HepG2 (cell line): ENCODE results near the gene CSNK1D. TPM values are rescaled to one million over a fixed set of nuclear protein-coding genes. Genes with fewer than 3 reads are reported as not detected.

Source experiments
- ATF6 ChIP-seq: sonication (generic); formaldehyde crosslinking; conservative IDR thresholded peaks from 2 replicates; pipeline ENCODE4 v1.4.0; 2020; ENCODE audit warnings: missing genetic modification reagents
- EHMT2 ChIP-seq: fragments of 200-600 bp; sonication (generic); IDR thresholded peaks from 2 replicates; pipeline ENCODE4 v1.7.0; 2017; ENCODE audit warnings: antibody characterized with exemption, low read depth, low read length, borderline replicate concordance
- HMGXB4 ChIP-seq, 2 experiments: sonication (generic) in 1 of 2; formaldehyde crosslinking in 1 of 2; IDR thresholded peaks; 2 replicates each; pipeline versions ENCODE4 v1.4.0 to v1.6.1; 2018 to 2020; ENCODE audit warnings: missing genetic modification reagents in 2 of 2, borderline replicate concordance in 1 of 2, low read depth in 1 of 2, mild to moderate bottlenecking in 1 of 2, missing biosample characterization in 1 of 2
- MTF1 ChIP-seq: sonication (generic); formaldehyde crosslinking; IDR thresholded peaks from 2 replicates; pipeline ENCODE4 v1.5.0; 2020; ENCODE audit warnings: missing genetic modification reagents
- PAXIP1 ChIP-seq: sonication (generic); formaldehyde crosslinking; conservative IDR thresholded peaks from 2 replicates; pipeline ENCODE4 v1.4.0; 2020; ENCODE audit warnings: mild to moderate bottlenecking, missing genetic modification reagents, moderate library complexity
- PCBP1 ChIP-seq: fragments of 200-400 bp; formaldehyde crosslinking; IDR thresholded peaks from 2 replicates; pipeline ENCODE4 v1.6.1; 2017; ENCODE audit warnings: mild to moderate bottlenecking, low read depth, low read length, borderline replicate concordance
- PHB2 ChIP-seq: fragments of 450-650 bp; IDR thresholded peaks from 2 replicates; pipeline ENCODE4 v1.6.1; 2018; ENCODE audit not compliant: partially characterized antibody
- TSC22D2 ChIP-seq: sonication (generic); formaldehyde crosslinking; IDR thresholded peaks from 2 replicates; pipeline ENCODE4 v1.5.1; 2020; ENCODE audit warnings: missing genetic modification reagents, mild to moderate bottlenecking, borderline replicate concordance
- ZNF333 ChIP-seq: sonication (generic); formaldehyde crosslinking; IDR thresholded peaks from 2 replicates; pipeline ENCODE4 v1.4.0; 2020; ENCODE audit warnings: mild to moderate bottlenecking, missing genetic modification reagents, borderline replicate concordance
- ZNF589 ChIP-seq: sonication (generic); formaldehyde crosslinking; conservative IDR thresholded peaks from 2 replicates; pipeline ENCODE4 v1.8.0; 2022; ENCODE audit warnings: mild to moderate bottlenecking, moderate library complexity, missing genetic modification reagents
- polyA plus RNA-seq, 8 experiments: library from polyadenylated mRNA; depleted of rRNA in 3 of 8; stranded (reverse) in 7 of 8; unstranded in 1 of 8; fragments of >200 nt; fragmentation: Illumina TruSeq in 4 of 8; extraction: Trizol in 4 of 8; gene quantifications; 2 replicates each; pipeline versions ENCODE4 v1.2.1 to v1.2.3, GENCODE V29; 2011 to 2016; ENCODE audit warnings: low read depth in 4 of 8, missing spikeins in 1 of 8, mixed read lengths in 1 of 8; ENCODE audit not compliant: insufficient read depth in 1 of 8
- total RNA-seq, 5 experiments: library from RNA; depleted of rRNA; stranded (reverse); fragments of >200 nt; fragmentation: Illumina TruSeq; extraction: Trizol; gene quantifications; 2 replicates each; pipeline ENCODE4 v1.2.3, GENCODE V29; 2016; ENCODE audit warnings: low read depth in 1 of 5
- TF ChIP-seq, protein P1 (sequence below): sonication (generic); formaldehyde crosslinking; conservative IDR thresholded peaks from 2 replicates; pipeline ENCODE4 v1.8.1; 2023; ENCODE audit warnings: missing genetic modification reagents

Gene CSNK1D
- total and polyA plus RNA-seq, 2 of the 13 experiments (the other 11 are each of a cell fraction or from before 2014, with no cell fraction given), result 31.5 to 128 TPM

DNA sequence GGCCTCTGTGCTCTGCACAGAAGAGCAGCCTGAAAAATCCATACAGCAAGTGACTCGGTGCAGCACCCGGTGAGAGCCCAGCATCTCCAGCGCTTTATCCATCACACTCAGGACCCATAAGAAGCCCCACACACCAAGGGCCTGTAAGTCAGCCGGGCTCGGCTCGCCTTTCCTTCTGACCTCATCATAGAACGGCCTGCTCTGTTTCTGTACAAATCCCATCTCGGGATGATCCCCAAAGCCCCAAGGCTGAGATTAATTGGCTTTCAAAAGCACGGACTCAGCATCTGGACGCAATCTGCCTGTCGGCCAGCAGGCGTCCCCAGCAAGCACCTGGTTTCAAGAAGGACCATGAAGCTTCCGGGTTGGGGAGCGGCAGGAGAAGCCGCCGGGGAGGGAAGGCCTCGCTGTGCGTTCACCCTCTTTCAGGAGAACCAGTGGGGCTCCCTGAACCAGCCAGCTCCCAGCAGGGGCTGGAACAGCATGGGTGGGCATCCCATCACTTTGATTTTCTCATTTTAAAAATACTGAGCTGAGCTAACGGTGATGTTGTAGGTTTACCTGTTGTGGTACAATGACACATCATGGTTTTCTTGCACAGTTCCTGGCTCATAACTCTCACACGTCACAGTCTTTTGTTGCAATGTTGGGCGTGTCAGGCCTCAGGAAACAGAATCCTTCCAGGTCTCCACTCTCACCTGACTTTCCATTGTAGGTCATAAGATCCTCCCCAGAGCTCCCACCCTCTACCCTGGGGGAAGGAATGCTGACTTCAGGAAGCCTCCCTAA is 67.6 kb downstream of the CSNK1D start (continued):
- TF ChIP-seq PAXIP1 (no peak; the same call in 1 of the 2 replicates), ZNF589 (CRISPR knock-in tag) (no peak), HMGXB4 (CRISPR knock-in tag; IDR thresholded peaks at IDR 0.05; ENCODE audit: borderline replicate concordance in 1 of 2, low read depth in 1 of 2) (peak; percentile 79 to 93; a peak in 3 of 4 replicates), TSC22D2 (CRISPR knock-in tag) (peak; percentile 50; the same call in 1 of the 2 replicates), ATF6 (CRISPR knock-in tag) (peak; percentile 95), MTF1 (no peak), PHB2 (no peak), PCBP1 (no peak), EHMT2 (no peak), ZNF333 (no peak)
- TF ChIP-seq, protein P1, sequence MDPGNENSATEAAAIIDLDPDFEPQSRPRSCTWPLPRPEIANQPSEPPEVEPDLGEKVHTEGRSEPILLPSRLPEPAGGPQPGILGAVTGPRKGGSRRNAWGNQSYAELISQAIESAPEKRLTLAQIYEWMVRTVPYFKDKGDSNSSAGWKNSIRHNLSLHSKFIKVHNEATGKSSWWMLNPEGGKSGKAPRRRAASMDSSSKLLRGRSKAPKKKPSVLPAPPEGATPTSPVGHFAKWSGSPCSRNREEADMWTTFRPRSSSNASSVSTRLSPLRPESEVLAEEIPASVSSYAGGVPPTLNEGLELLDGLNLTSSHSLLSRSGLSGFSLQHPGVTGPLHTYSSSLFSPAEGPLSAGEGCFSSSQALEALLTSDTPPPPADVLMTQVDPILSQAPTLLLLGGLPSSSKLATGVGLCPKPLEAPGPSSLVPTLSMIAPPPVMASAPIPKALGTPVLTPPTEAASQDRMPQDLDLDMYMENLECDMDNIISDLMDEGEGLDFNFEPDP (CRISPR knock-in tag), result 0 out of 2 replicates have a peak, but pooled peaks have one; percentile 62
